HG03108 (cell line): ENCODE measurements around the gene KIAA0408.
"Not testable (repeated sequence)": the region's sequence is repeated elsewhere in the genome, so short reads cannot be mapped to it uniquely, and the experiment has no call there.

Experiments used
- ATAC-seq: cut with Tn5 transposase; IDR thresholded peaks from one replicate; pipeline ENCODE4 v1.9.1; 2021; ENCODE audit warnings: moderate library complexity; ENCODE audit not compliant: unreplicated experiment

KIAA0408 gene

GRCh38 chr6:127420556-127420955 is 38.6 kb downstream of the KIAA0408 start:
- ATAC-seq, result peak; percentile 100

- ATAC-seq, result no peak
These were observed 44.1 kb downstream of the KIAA0408 start for GRCh38 chr6:127415096-127415495.

DNA sequence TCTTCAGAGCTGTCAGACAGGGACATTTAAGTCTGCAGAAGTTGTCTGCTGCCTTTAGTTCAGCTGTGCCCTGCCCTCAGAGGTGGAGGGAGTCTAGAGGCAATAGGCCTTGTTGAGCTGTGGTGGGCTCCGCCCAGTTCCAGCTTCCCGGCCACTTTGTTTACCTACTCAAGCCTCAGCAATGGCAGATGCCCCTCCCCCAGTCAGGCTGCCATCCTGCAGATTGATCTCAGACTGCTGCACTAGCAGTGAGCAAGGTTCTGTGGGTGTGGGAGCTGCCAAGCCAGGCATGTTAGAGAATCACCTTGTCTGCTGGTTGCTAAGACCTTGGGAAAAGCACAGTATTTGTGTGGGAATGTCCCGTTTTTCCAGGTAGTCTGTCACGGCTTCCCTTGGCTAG is 46.1 kb downstream of the KIAA0408 start:
- ATAC-seq, result not testable (repeated sequence)

DNA sequence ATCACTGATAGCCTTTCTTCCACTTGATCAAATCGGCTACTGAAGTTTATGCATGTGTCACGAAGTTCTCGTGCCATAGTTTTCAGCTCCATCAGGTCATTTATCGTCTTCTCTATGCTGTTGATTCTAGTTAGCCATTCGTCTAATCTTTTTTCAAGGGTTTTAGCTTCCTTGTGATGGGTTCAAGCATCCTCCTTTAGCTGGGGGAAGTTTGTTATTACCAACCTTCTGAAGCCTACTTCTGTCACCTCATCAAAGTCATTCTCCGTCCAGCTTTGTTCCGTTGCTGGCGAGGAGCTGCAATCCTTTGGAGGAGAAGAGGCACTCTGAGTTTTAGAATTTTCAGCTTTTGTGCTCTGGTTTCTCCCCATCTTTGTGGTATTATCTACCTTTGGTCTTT is 47.2 kb downstream of the KIAA0408 start:
- not testable (repeated sequence) for ATAC-seq
